Glutamatergic neuron (in vitro differentiated cells): ENCODE results near the gene DICER1. TPM values are rescaled to one million over a fixed set of nuclear protein-coding genes. Genes with fewer than 3 reads are reported as not detected.

Source experiments
- DNase-seq: peaks from one replicate; pipeline ENCODE4 v3.0.0; 2022
- H3K27ac Mint-ChIP-seq: one replicate; pipeline ENCODE4 v1.8.0; 2020; ENCODE audit warnings: mild to moderate bottlenecking, mixed read lengths, inconsistent platforms; ENCODE audit not compliant: unreplicated experiment
- H3K27me3 Mint-ChIP-seq: one replicate; pipeline ENCODE4 v1.8.0; 2020; ENCODE audit warnings: mild to moderate bottlenecking, moderate library complexity, mixed read lengths, inconsistent platforms; ENCODE audit not compliant: unreplicated experiment
- H3K36me3 Mint-ChIP-seq: one replicate; pipeline ENCODE4 v1.8.0; 2020; ENCODE audit warnings: mild to moderate bottlenecking, mixed read lengths, inconsistent platforms; ENCODE audit not compliant: unreplicated experiment
- H3K4me1 Mint-ChIP-seq: one replicate; pipeline ENCODE4 v1.8.0; 2020; ENCODE audit warnings: mild to moderate bottlenecking, low read depth, mixed read lengths, inconsistent platforms; ENCODE audit not compliant: unreplicated experiment
- H3K4me3 Mint-ChIP-seq: one replicate; pipeline ENCODE4 v1.8.0; 2020; ENCODE audit warnings: mild to moderate bottlenecking, mixed read lengths, inconsistent platforms; ENCODE audit not compliant: unreplicated experiment
- H3K9me3 Mint-ChIP-seq: one replicate; pipeline ENCODE4 v1.8.0; 2020; ENCODE audit warnings: mild to moderate bottlenecking, moderate library complexity, mixed read lengths, inconsistent platforms; ENCODE audit not compliant: unreplicated experiment
- CTCF ChIP-seq: fragments of 200-600 bp; sonication (generic); IDR thresholded peaks from one replicate; pipeline ENCODE4 v1.5.0; 2021; ENCODE audit not compliant: partially characterized antibody, unreplicated experiment
- total RNA-seq: library from RNA; stranded (reverse); fragmentation: NEBNext Ultra II Directional; extraction: Animal tissue kit (Norgen Biotek cat#: 25700); gene quantifications from one replicate; pipeline ENCODE4 v1.2.1, GENCODE V29; 2021; ENCODE audit not compliant: unreplicated experiment

DICER1 gene
- total RNA-seq, 1 donor from 2014 or later: 113 TPM

DNA sequence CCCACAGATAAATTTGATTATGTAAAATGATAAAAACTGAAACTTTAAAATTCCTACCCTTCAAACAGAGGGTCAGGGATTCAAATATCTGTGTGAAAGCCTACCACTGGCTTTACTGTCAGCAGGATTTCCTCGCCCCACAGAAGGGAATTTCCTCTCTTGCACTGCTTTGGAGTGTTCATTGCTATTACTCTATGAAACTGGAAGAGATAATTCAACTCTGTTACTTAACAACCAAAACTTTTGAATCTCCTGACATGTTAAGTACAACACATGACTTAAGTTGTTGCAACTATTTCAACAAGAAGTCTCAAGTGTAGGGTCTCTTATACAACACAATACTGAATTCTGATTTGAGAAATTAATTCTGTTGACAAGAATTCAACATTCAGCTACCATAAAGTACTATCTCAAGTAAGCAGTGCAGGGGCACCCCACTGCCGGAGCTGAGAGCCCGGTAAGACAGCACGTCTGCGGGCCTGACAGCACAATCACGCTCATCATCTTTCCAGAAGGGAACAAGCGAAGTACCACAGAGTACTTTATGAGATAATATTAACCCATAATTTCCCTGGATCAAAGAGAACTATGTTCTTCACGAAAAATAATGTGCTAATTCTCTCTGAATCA is 22.9 kb downstream of the DICER1 start:
- H3K4me3 Mint-ChIP-seq: no peak overlapping the region
- peaks cover 7% of the 10 kb centered on the region for H3K4me1 Mint-ChIP-seq
- no peak for TF ChIP-seq CTCF
- no peaks in the 10 kb centered on the region for H3K27me3 Mint-ChIP-seq
- no peak overlapping the region for H3K27ac Mint-ChIP-seq
- no peaks in the 10 kb centered on the region for H3K36me3 Mint-ChIP-seq
- no peak for DNase-seq
- H3K9me3 Mint-ChIP-seq: no peaks in the 10 kb centered on the region

GRCh38 chr14:95133282-95133681 is 24.0 kb downstream of the DICER1 start:
- H3K27ac Mint-ChIP-seq: no peak overlapping the region
- no peak for DNase-seq
- no peaks in the 10 kb centered on the region for H3K36me3 Mint-ChIP-seq
- H3K4me1 Mint-ChIP-seq: peaks cover 3% of the 10 kb centered on the region
- H3K4me3 Mint-ChIP-seq: no peak overlapping the region
- TF ChIP-seq CTCF: no peak
- H3K9me3 Mint-ChIP-seq: no peaks in the 10 kb centered on the region
- H3K27me3 Mint-ChIP-seq: no peaks in the 10 kb centered on the region

- Mint-ChIP-seq H3K36me3 (no peaks in the 10 kb centered on the region), H3K4me1 (peaks cover under 1% of the 10 kb centered on the region), H3K9me3 (no peaks in the 10 kb centered on the region), H3K4me3 (no peak overlapping the region), H3K27ac (no peak overlapping the region), H3K27me3 (no peaks in the 10 kb centered on the region)
- TF ChIP-seq CTCF: no peak
- no peak for DNase-seq
Observed at GRCh38 chr14:95132760-95133159, 24.6 kb downstream of the DICER1 start.

- no peak for DNase-seq
- no peaks in the 10 kb centered on the region for H3K36me3 Mint-ChIP-seq
- no peaks in the 10 kb centered on the region for H3K27me3 Mint-ChIP-seq
- H3K4me3 Mint-ChIP-seq: no peak overlapping the region
- H3K4me1 Mint-ChIP-seq: peaks cover 7% of the 10 kb centered on the region
- no peak for TF ChIP-seq CTCF
- no peak overlapping the region for H3K27ac Mint-ChIP-seq
- H3K9me3 Mint-ChIP-seq: no peaks in the 10 kb centered on the region
Observed at GRCh38 chr14:95130549-95130948, 26.8 kb downstream of the DICER1 start.

- DNase-seq: no peak
- Mint-ChIP-seq H3K27me3 (no peaks in the 10 kb centered on the region), H3K36me3 (no peaks in the 10 kb centered on the region), H3K27ac (no peak overlapping the region), H3K4me3 (no peak overlapping the region), H3K9me3 (no peaks in the 10 kb centered on the region), H3K4me1 (peaks cover 14% of the 10 kb centered on the region)
- TF ChIP-seq CTCF: no peak
Observed at GRCh38 chr14:95128140-95128539, 29.2 kb downstream of the DICER1 start.
